Measurements from ENCODE around the gene S100A7A.
"Not testable (repeated sequence)": the region's sequence is repeated elsewhere in the genome, so short reads cannot be mapped to it uniquely, and the experiment has no call there.

S100A7A gene

DNA sequence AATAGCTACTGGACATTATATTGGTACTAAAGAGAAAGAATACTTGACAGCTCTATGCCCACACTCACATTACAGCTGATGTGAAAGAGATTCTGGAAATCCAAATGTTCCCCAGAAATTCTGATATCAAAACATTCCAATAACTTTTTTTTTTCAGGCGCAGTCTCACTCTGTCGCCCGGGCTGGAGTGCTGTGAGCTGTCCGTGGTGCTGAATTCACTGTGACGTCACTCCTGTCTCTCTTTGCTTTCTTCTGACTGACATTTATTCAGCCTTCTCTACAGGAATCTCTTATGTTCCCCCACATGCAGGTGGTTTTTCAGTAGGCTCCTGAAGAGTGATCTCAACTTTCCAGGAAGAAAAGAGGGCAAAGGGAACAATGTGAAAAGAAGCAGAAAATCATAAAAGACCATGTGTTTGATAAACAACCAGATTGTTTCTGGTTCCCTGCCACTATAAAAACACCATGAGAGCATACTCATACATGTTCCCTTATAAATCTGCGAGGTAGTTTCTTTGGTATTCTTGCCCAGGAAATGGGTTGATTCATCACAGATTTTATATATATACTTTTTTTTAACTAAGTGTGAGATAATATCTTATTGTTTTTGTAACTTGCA is 6.2 kb downstream of the S100A7A start:
- peak; percentile 27 for DNase-seq (ENCODE audit: low read depth, low spot score)

DNA sequence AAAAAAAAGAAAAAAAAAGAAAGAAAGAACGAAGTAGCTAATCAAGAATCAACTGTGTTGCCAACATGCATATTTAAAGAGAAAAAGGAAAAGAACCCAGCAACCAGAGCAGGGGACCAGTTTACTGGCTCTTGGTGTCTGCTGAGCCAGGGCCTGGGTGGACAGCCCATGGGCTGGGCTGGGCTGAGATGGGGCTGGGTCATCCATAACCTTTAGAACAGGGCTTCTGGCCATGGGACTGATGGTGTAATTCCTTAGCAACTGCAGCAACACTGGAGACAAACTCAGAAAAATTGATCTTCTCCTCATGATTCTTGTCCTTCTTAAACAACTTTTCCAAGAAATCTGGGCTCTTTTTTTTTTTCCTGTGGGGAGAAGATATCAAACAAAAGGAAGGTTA is 10.5 kb downstream of the S100A7A start:
- no peak for DNase-seq (ENCODE audit: low read depth, low spot score)

DNA sequence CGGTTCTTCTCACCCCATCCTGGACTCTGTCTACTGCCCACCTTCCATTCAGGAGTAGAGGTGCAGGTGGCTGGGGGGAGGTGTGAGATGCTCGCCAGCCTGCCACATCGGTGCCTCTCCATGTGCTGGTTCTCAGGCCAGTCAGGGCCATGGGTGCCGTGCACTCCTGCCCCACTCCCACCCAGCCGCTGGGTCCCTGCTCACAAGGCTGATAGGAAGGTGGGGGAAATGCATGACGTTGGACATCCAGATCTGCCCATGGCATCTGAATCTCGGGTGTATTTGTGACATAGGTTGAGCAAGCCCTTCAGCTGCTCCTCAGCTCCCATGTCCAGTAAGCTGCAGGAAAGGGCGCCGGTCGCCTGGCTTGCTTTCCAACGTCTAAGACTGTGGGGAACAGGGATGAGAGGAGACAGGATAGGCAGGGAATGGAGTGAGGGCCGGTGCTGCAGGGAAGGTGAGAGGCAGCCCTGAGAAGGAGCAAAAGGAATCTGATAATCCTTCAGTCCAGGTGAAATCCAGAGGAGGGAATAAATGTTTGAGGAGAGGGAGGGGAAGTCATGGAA is 11.8 kb downstream of the S100A7A start:
- no peak for DNase-seq (ENCODE audit: low read depth, low spot score)

DNA sequence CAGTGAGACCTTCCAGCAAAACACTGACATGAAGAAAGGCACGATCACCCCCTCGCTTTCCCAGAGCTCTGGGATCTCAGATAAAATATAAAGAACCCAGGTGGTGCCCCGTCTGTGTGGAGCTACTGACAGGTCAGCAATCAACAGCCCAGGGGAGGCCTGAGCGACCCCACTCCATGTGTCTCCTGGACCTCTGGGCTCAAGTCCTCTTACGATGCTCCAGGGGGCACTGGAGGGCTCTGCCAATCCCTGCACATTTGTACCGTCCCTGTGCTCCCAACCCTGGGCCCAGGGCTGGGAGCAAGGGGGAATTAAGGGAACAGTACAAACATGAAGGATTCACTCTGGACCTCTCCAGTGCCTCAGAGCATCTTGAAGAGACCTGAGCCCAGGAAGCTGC is 12.5 kb downstream of the S100A7A start:
- DNase-seq (ENCODE audit: low read depth, low spot score), result no peak

DNA sequence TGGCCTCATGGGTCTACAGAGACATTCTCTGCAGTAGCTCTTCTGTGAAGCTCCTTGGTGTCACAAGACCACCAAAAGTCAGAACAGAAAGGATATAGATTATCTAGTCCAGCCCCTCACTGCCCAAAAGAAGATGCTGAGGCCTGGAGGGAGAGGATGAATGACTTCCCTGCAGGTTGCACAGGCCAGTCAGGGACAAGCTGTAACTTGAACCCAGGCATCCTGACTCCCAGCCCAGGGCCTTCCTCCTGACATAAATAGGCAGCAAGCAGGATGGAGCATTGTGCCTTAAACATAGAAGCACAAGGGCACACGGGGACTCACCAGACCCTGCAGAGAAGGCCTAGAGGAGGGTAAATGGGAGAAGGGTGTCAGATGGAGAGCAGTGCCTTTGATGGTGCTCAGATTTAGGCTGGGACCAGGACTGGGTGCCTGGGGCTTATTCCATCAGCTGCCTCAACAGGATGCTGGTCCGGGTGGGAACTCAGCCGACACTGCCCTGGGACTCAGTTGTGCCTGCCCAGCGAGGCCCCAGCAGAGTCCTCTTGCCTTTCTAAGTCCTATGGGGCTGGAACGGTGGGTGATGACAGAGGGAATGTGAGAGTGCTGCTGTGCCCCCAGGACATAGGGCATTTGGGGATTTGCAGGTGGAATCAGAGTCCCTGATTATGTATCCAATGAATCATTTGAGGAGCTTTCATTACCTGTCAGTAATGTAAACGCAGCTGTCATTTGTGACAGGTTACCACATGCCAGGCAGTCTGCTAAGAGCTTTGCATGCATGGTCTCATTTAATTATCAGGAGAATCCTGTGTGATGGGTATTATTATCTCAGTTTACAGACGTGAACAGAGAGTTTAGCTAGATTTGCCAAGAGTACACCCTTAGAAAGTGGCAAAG is 13.2 kb downstream of the S100A7A start:
- DNase-seq (ENCODE audit: low read depth, low spot score), result no peak

DNA sequence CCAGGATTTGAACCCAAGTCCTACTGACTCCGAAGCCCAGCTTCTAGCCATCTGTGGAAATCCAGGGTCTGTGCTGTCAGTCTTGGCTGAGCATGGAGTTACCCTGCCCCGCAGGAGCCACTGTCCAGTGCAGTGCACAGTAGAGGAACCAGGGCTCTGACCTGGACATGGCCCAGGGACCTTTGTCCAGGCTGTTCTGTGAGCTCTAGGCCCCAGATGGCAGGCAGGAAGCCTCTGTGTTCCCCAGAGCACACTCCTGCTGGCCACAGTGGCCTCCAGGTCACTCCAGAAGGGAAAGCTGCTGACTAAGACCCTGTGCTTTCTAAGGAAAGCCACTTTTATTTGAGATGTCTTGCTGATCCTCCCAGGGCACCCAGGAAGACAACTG is 13.8 kb downstream of the S100A7A start:
- no peak for DNase-seq (ENCODE audit: low read depth, low spot score)

DNA sequence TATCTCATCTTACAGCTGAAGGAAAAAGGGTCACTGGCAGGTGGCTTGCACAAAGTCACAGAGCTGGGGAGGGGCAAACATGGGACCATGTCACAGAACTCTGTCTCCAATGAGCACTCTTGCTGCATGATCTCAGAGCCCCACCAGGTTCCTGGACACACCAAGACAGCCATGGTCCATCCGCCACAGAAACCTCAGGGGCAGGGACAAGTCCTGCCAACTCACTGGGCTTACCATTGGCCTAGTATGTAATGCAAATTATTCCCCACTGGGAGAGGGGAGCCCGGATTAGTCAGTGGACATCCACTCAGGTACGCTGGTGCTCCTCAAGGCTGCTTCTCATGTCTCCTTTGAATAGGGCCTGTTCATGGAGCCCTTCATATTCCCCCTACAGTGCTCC is 14.2 kb downstream of the S100A7A start:
- no peak for DNase-seq (ENCODE audit: low read depth, low spot score)

DNA sequence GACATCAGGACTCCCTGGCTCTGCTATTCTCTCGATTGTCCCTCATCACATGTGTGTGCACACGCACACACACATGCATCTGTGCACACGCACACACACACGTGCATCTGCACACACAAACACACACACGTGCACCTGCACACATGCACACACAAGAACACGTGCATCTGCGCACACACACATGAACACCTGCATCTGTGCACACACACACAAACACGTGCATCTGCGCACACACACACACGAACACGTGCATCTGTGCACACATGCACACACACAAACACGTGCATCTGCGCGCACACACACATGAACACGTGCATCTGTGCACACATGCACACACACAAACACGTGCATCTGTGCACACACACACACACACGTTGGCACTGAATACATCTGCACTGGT is 14.7 kb downstream of the S100A7A start:
- DNase-seq (ENCODE audit: low read depth, low spot score), result no peak

DNA sequence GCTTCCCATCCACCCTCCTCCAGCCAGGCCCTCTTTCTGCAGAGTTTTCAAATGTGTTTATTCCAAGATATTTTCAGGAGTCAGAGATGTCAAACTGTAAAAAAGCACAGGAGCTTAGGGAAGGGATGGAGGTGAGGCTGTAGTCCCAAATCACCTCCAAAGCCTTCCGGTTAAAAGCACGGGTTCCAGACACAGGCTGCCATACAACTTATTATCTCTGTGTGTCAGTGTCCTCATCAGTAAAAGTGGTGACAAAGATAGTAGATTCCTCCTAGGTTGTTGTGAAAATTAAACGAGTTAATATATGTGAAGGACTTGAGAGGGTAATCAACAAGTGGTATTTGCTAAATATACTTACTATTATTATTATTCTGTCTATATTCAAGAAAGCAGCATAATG is 15.1 kb downstream of the S100A7A start:
- no peak for DNase-seq (ENCODE audit: low read depth, low spot score)

DNA sequence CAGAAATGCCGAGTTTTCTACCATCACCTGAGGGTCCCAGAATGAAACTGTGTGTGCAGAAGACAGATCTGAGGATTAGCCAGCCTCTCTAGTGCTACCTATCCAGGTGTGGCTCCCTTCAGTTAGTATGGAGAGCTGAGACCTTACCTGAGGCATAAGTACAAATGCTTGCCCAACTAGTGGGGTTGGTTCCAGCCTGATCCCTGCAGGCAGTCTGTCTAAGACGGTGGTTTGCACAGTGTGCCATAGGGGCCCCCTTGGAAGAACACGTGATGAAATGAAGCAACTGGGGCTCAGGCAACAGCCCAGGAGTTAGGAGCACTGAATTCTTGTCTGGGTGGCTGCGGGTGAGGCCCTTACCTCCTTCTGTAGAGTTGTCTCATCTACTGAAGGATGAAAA is 15.6 kb downstream of the S100A7A start:
- no peak for DNase-seq (ENCODE audit: low read depth, low spot score)

DNA sequence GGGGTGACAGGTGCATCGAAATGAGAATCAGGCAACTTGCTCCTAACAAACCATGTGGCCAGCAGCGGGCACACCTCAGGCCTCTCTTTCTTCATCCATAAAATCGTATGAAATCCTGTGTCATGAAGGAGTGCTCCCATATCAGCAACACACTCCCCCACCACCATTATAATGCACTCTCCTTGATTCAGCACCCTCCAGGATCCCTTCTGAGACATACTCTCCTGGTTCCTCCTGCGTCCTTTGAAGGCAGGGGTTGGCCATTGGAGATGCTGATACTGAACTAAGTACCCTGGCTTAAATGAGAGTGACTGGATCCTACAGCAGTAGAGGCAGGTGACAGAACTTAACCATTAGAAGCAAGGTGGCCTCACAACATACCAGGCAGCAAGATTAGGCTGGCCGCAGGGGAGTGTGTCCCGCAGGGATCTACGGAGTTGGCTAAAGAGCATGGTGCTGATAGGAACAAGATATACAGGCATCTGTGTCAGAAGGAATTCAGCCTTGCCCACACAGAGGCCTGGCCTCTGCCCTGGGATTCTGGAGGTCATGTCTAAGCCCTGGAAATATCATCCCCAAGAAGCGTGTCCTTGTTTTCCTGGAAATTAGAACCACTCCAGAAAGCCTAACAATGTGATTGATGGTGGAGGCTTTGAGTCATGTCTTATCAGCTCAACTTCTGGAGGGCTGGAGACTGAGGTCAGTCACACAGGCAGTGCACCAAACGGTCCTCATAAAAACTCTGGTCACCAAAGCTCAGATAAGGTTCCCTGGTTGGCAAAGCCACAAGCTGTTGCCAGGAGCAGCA is 16.8 kb downstream of the S100A7A start:
- no peak for DNase-seq (ENCODE audit: low read depth, low spot score)

DNA sequence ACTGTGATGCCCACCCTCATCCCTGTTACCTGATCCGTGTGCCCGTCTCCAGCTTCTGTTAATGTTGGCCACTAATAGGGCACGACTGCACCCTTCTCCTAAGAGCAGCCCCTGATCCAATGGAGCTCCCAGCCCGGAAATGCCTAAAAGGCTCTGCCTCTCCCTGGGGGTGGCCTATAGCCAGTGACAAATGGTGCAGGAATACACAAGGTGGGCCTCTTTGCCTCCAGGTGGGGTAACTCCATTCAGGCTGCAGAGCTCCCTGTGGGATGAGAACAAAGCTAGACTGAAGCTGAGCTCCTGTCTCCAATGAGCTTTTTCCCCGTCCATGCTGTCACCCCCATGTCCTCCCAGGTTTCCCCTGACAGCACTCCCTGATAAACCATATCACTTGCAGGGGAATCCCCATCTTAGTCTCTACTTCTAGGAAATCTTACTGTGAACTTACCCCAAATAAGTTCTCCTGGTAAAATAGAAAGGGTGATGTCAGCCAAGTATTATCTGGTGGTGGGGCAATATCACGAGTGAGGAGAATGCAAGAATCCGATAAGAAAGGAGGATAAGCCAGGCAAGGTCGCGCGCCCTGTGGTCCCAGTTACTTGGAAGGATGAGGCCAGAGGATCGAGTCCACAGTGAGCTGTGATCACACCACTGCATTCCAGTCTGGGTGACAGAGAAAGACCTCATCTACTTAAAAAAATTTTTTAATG is 18.6 kb downstream of the S100A7A start:
- DNase-seq (ENCODE audit: low read depth, low spot score), result no peak

DNA sequence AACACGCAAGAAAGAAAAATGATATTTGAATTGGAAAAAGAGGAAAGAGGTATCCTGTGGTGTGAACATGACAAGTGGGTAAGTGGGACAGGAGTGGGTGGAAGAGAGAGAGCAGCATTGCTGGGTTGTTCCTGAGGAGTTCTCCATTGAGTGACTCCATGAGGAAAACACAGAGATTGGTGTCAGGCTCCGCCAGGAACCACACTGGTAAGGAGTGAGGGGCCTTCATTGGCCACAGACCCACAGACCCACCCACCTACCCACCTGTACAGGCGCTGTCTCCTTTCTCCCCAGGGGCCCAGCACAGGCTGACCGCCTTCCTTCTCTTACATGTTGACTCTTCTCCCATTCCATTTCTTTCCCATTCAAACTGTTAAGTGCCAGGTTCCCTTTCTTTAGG is 20.9 kb downstream of the S100A7A start:
- DNase-seq (ENCODE audit: low read depth, low spot score), result no peak

DNA sequence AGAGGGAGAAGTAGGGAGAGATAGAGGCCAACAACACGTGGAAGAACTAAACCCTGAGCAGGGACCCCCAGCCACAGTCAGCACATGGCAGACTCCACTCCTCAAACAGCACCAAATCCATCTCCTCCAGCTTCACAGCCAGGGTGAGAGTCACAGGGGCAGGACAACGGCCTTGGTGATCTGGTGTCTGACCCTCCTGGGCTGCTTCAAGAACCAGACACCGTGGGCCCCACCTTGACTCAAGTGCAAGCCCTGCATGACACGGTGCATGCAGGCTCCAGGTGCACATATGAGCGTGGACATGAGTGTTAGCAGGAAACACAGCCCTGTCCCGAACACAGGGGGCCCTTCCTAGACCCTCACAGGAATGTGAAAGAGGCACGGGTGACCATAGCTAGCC is 22.3 kb downstream of the S100A7A start:
- DNase-seq (ENCODE audit: low read depth, low spot score), result no peak

DNA sequence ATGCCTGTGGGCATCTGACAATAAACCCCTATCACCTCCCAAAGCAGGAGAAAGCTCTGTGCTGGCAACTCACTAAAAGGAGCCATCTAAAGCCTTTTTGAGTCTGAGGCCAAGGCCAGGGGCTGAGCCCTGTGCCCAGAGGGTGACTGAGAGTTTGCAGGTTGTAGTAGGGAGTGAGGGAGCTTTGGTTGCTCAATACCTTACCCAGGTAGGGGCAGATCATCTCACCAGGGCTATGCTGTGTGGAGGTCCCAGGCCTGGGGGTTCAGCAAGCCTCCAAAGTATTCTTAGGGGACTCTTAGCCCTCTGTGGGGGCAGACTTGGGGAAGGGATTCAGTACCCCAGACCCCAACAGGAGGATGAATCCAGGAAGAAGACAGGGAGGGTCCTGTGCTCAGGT is 23.0 kb downstream of the S100A7A start:
- DNase-seq (ENCODE audit: low read depth, low spot score), result no peak

DNA sequence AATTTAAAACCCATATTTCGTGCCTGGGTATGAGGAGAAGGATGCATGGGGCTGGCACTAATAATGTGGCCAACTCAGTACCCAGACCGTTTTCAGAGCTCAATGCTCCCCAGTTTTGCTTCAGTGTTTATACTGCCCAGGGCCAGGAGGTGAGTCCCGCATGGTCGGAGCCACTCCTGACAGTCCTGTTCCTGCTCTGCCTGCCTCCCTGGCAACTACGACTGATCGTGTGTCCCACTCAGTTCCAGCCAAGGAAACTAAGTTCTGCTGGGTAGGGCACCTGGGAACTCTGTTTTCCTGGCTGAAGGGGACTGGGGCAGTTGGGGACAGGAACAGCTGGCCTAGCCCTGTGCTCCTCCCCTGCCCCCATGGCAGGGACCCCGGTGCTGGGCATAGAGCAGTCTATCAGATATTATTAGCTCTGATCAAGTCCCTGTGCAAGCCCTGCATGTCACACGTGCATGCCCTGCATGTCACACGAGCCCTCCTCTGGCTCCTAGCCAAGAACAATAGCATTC is 25.0 kb downstream of the S100A7A start:
- no peak for DNase-seq (ENCODE audit: low read depth, low spot score)

DNA sequence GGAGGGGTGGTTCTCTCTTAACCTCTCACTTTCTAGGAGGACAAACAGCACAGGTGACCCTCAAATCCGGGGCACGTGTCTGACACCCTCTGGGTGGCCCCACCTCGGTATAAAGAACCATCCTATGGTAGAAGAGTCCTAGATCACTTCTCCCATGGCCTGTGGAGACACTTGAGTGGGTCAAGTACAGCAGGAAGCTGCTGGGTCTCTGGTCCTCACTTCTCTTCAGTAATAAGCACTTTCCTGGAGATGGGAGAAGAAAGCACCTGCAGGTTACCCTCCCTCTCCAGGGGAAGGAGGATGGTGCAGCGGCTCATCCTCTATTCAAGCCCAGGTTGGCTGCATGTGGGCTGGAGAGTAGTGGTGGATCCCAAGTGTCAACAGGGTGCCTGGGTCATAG is 27.2 kb downstream of the S100A7A start:
- DNase-seq (ENCODE audit: low read depth, low spot score), result no peak

DNA sequence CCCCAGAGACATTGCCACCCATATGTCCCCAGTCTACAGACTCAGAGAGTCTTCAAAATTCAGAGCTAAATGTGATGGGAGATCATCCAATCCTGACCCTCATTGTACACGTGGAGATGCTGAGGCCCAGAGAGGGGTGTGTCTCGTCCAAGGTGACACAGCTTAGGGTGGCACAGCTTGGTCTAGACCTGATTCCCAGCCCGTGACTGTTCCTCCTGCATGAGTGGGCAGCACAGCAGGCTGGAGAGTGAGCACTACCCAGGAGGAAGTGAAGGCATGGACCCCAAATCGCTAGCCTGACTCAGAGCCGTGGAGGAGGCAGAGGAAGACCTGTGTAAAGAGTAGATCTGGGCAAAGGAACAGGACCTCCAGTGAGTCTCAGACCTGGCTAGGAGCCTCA is 27.8 kb downstream of the S100A7A start:
- no peak for DNase-seq (ENCODE audit: low read depth, low spot score)

DNA sequence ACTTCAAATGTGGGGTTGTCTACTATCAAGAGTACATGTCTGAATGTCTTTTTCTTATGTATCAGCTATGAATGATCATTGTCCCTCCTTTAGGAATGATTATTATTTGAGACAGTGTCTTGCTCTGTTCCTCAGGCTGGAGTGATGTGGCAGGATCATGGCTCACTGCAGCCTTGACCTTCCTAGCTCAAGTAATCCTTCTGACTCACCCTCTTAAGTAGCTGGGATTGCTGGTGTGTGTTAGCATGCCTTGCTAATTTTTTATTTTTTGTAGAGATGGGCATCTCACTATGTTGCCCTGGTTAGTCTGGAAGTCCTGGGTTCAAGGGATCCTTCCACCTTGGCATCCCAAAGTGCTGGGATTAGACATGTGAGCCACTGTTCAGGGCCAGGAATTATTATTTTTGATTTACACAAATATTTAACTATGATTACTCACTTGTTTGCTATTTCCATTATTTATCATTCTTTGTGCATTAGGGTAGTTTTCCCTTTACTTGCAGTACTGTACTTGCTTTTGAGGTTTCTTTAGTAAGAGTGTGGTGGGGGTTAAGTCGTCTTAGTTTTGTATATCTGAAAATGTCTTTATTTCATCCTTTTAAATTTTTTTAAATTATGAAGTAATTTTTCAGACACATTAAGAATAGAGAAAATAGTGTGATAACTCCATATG is 31.3 kb downstream of the S100A7A start:
- DNase-seq (ENCODE audit: low read depth, low spot score), result no peak

DNA sequence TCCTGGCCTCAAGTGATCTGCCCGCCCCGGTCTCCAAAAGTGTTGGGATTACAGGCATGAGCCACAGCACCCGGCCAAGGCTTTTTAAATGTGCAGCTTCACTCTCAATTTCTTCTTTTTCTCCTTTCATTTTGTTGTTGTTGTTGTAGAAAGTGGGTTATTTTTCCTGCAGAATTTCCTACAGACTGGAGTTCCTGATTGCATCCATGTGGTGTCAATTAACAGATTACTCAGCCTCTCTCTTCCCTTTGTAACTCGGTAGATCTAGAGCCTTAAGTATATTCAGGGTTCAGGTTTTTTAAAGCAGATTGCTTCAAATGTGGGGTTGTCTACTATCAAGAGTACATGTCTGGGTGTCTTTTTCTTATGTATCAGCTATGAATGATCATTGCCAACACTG is 32.5 kb downstream of the S100A7A start:
- DNase-seq (ENCODE audit: low read depth, low spot score), result not testable (repeated sequence)

DNA sequence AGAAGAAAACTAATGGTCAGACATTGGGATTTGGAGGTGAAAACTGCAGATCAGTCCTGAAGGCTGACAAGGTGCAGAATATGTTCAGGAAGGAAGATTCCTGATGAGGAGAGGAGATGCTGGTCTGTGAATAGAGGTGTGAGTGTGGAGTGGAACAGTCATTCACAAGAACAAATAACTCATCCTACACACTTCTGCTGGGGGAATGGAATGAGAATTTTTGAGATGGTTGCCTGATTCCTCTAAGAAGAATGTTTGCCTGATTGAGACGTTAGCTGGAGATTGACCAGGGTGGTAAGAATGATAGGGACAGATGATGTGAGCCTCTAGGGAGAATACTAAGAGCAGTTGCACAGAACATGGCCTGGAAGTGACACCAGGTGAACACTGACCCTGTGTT is 40.1 kb downstream of the S100A7A start:
- DNase-seq (ENCODE audit: low read depth, low spot score), result no peak

Data from activated naive CD8-positive, alpha-beta T cell treated with anti-CD3 and anti-CD28 coated beads, Interleukin-2, amount 50 U/mL, for 16 hours (primary cell).